GM12878 (cell line): ENCODE results near the gene NADSYN1.

Source experiments
- EP300 ChIP-seq, 2 experiments: fragments of 150-350 bp in 1 of 2; IDR thresholded peaks; 2 replicates each; pipeline ENCODE4 v1.6.1; 2011 to 2012; ENCODE audit warnings: low read depth in 2 of 2, low read length in 2 of 2, borderline replicate concordance in 1 of 2, improper control_type of control experiment in 1 of 2, inconsistent platforms in 1 of 2; ENCODE audit not compliant: control insufficient read depth in 1 of 2
- EZH2 ChIP-seq: IDR thresholded peaks from 2 replicates; pipeline ENCODE4 v1.6.1; 2012; ENCODE audit warnings: low read depth, mild to moderate bottlenecking, control low read depth, inconsistent platforms, low read length, borderline replicate concordance; ENCODE audit not compliant: control insufficient read depth
- GABPA ChIP-seq: IDR thresholded peaks from 2 replicates; pipeline ENCODE4 v1.6.1; 2014; ENCODE audit warnings: antibody characterized with exemption, low read depth, mild to moderate bottlenecking, inconsistent platforms
- JUND ChIP-seq: IDR thresholded peaks from 2 replicates; pipeline ENCODE4 v1.6.1; 2012; ENCODE audit warnings: low read depth, mild to moderate bottlenecking, low read length, improper control_type of control experiment, moderate library complexity
- KDM1A ChIP-seq: fragments of 200-600 bp; sonication (generic); IDR thresholded peaks from 2 replicates; pipeline ENCODE4 v1.6.1; 2016; ENCODE audit warnings: borderline replicate concordance
- POLR2A ChIP-seq: IDR thresholded peaks from 2 replicates; pipeline ENCODE4 v1.6.1; 2011; ENCODE audit warnings: low read depth, mild to moderate bottlenecking, low read length
- RAD21 ChIP-seq: IDR thresholded peaks from 2 replicates; pipeline ENCODE4 v1.6.1; 2011; ENCODE audit warnings: mild to moderate bottlenecking, low read depth, low read length, moderate library complexity; ENCODE audit not compliant: insufficient read depth
- TAF1 ChIP-seq: IDR thresholded peaks from 2 replicates; pipeline ENCODE4 v1.6.1; 2011; ENCODE audit warnings: mild to moderate bottlenecking, low read depth, low read length, borderline replicate concordance
- TF ChIP-seq, protein P1 (sequence below), 3 experiments: IDR thresholded peaks in 2 of 3; conservative IDR thresholded peaks in 1 of 3; 2 replicates each; pipeline ENCODE4 v1.5.1; 2011; ENCODE audit warnings: low read depth in 3 of 3, low read length in 3 of 3, mild to moderate bottlenecking in 3 of 3, control low read depth in 2 of 3, moderate library complexity in 2 of 3, inconsistent platforms in 1 of 3, mixed read lengths in 1 of 3; ENCODE audit not compliant: control insufficient read depth in 2 of 3, insufficient read depth in 1 of 3; ENCODE audit errors: extremely low read depth in 1 of 3
- TF ChIP-seq, protein P2 (sequence below): fragments of 450-650 bp; IDR thresholded peaks from 2 replicates; pipeline ENCODE4 v1.6.1; 2018; ENCODE audit warnings: mild to moderate bottlenecking, low read depth, moderate library complexity; ENCODE audit not compliant: partially characterized antibody

GRCh38 chr11:71498091-71498490 is 45.1 kb downstream of the NADSYN1 start:
- TF ChIP-seq, protein P1, sequence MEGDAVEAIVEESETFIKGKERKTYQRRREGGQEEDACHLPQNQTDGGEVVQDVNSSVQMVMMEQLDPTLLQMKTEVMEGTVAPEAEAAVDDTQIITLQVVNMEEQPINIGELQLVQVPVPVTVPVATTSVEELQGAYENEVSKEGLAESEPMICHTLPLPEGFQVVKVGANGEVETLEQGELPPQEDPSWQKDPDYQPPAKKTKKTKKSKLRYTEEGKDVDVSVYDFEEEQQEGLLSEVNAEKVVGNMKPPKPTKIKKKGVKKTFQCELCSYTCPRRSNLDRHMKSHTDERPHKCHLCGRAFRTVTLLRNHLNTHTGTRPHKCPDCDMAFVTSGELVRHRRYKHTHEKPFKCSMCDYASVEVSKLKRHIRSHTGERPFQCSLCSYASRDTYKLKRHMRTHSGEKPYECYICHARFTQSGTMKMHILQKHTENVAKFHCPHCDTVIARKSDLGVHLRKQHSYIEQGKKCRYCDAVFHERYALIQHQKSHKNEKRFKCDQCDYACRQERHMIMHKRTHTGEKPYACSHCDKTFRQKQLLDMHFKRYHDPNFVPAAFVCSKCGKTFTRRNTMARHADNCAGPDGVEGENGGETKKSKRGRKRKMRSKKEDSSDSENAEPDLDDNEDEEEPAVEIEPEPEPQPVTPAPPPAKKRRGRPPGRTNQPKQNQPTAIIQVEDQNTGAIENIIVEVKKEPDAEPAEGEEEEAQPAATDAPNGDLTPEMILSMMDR (IDR thresholded peaks at IDR 0.05 in 2 of 3, conservative IDR thresholded peaks at IDR 0.05 in 1 of 3; ENCODE audit: control insufficient read depth in 2 of 3, extremely low read depth in 1 of 3, insufficient read depth in 1 of 3, low read depth in 3 of 3, low read length in 3 of 3), result no peak
- TF ChIP-seq POLR2A, result no peak
- no peak for TF ChIP-seq EZH2
- no peak for TF ChIP-seq KDM1A
- no peak for TF ChIP-seq GABPA
- no peak for TF ChIP-seq RAD21
- TF ChIP-seq, protein P2, sequence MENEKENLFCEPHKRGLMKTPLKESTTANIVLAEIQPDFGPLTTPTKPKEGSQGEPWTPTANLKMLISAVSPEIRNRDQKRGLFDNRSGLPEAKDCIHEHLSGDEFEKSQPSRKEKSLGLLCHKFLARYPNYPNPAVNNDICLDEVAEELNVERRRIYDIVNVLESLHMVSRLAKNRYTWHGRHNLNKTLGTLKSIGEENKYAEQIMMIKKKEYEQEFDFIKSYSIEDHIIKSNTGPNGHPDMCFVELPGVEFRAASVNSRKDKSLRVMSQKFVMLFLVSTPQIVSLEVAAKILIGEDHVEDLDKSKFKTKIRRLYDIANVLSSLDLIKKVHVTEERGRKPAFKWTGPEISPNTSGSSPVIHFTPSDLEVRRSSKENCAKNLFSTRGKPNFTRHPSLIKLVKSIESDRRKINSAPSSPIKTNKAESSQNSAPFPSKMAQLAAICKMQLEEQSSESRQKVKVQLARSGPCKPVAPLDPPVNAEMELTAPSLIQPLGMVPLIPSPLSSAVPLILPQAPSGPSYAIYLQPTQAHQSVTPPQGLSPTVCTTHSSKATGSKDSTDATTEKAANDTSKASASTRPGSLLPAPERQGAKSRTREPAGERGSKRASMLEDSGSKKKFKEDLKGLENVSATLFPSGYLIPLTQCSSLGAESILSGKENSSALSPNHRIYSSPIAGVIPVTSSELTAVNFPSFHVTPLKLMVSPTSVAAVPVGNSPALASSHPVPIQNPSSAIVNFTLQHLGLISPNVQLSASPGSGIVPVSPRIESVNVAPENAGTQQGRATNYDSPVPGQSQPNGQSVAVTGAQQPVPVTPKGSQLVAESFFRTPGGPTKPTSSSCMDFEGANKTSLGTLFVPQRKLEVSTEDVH, result no peak
- TF ChIP-seq JUND, result no peak
- no peak for TF ChIP-seq EP300 (IDR thresholded peaks at IDR 0.05; ENCODE audit: borderline replicate concordance in 1 of 2, control insufficient read depth in 1 of 2, low read depth in 2 of 2, low read length in 2 of 2)
- TF ChIP-seq TAF1, result no peak
